A549 (cell line): Measurements from ENCODE around the gene RBM6. TPM values are rescaled to one million over a fixed set of nuclear protein-coding genes. Genes with fewer than 3 reads are reported as not detected.
A peak's percentile ranks its signal among the peaks of the same experiment; 100 is the strongest.

Experiments used
- ATAC-seq, 2 experiments: fragments of 200-7000 bp in 1 of 2; fragments of >200 bp in 1 of 2; cut with Nextera tagmentation in 1 of 2; cut with Tn5 transposase in 1 of 2; 3 replicates each; pipeline versions ENCODE4 v1.8.0 to v1.9.1; 2018 to 2020; ENCODE audit warnings: mild to moderate bottlenecking in 1 of 2, moderate library complexity in 1 of 2
- CTCF ChIA-PET: fragments of 300-600 bp; sonication (Branson Sonifier 250); formaldehyde crosslinking; extraction: SDS; loops from one replicate; lab custom pipeline; 2021; ENCODE audit warnings: antibody characterized with exemption, inconsistent platforms; lab: Yijun Ruan, JAX
- POLR2A ChIA-PET: fragments of 350-600 bp; formaldehyde crosslinking; extraction: SDS; loops from one replicate; lab custom pipeline; 2021; ENCODE audit warnings: antibody characterized with exemption, inconsistent platforms; lab: Yijun Ruan, JAX
- DNase-seq, 2 experiments: peaks; one replicate each; pipeline versions ENCODE4 v3.0.0 to v3.0.0-alpha.2; 2011 to 2016; ENCODE audit warnings: low read depth in 1 of 2, low spot score in 1 of 2
- FAIRE-seq: peaks from 2 replicates; lab custom pipeline; 2011; peaks lifted over from hg19 to GRCh38; lab: Jason Lieb, UNC
- H3K27ac ChIP-seq, 2 experiments: fragments of >200 bp; sonication (Bioruptor Twin); formaldehyde crosslinking; 3 replicates each; pipeline ENCODE4 v1.5.1; 2016 to 2017
- H3K4me1 ChIP-seq: fragments of >200 bp; sonication (Bioruptor Twin); formaldehyde crosslinking; 3 replicates; pipeline ENCODE4 v1.6.1; 2016
- H3K4me2 ChIP-seq: fragments of >200 bp; sonication (Bioruptor Twin); formaldehyde crosslinking; 3 replicates; pipeline ENCODE4 v1.6.1; 2016
- H3K4me3 ChIP-seq: fragments of >200 bp; sonication (Bioruptor Twin); formaldehyde crosslinking; 3 replicates; pipeline ENCODE4 v1.5.1; 2016
- H3K9me3 ChIP-seq: fragments of >200 bp; sonication (Bioruptor Twin); formaldehyde crosslinking; 3 replicates; pipeline ENCODE4 v1.6.1; 2016
- CTCF ChIP-seq: fragments of >200 bp; sonication (Bioruptor Twin); formaldehyde crosslinking; IDR thresholded peaks from 3 replicates; pipeline ENCODE4 v1.5.1; 2016
- E2F6 ChIP-seq: IDR thresholded peaks from 2 replicates; pipeline ENCODE4 v1.6.1; 2012; ENCODE audit warnings: low read depth, borderline replicate concordance
- ELK1 ChIP-seq: fragments of 150-350 bp; IDR thresholded peaks from 2 replicates; pipeline ENCODE4 v1.6.1; 2014; ENCODE audit warnings: low read depth, mild to moderate bottlenecking, low read length
- FOXS1 ChIP-seq: fragments of 250-450 bp; sonication (Bioruptor Pico); IDR thresholded peaks from 2 replicates; pipeline ENCODE4 v1.5.0; 2020; ENCODE audit warnings: mild to moderate bottlenecking, moderate library complexity
- HES2 ChIP-seq: fragments of >200 bp; sonication (Bioruptor Twin); formaldehyde crosslinking; IDR thresholded peaks from 2 replicates; pipeline ENCODE4 v1.6.1; 2016
- HOXA7 ChIP-seq: fragments of 250-450 bp; sonication (Bioruptor Pico); IDR thresholded peaks from 2 replicates; pipeline ENCODE4 v1.5.0; 2020; ENCODE audit warnings: mild to moderate bottlenecking, moderate library complexity
- HOXB13 ChIP-seq: fragments of 250-450 bp; sonication (Bioruptor Pico); IDR thresholded peaks from 2 replicates; pipeline ENCODE4 v1.5.0; 2020; ENCODE audit warnings: low read depth, mild to moderate bottlenecking, moderate library complexity
- JUN ChIP-seq, 2 experiments: fragments of >200 bp; sonication (Bioruptor Twin); formaldehyde crosslinking; IDR thresholded peaks; 2 replicates in 1 of 2; 3 replicates in 1 of 2; pipeline ENCODE4 v1.6.1; 2016 to 2017
- KDM1A ChIP-seq: fragments of 200-600 bp; sonication (generic); IDR thresholded peaks from 2 replicates; pipeline ENCODE4 v1.6.1; 2016; ENCODE audit warnings: low read depth, mild to moderate bottlenecking
- MAFK ChIP-seq: fragments of 450-650 bp; IDR thresholded peaks from 2 replicates; pipeline ENCODE4 v1.6.1; 2014; ENCODE audit not compliant: partially characterized antibody
- MAX ChIP-seq: IDR thresholded peaks from 2 replicates; pipeline ENCODE4 v1.6.1; 2012
- NPAS2 ChIP-seq: fragments of 250-450 bp; sonication (Bioruptor Pico); IDR thresholded peaks from 2 replicates; pipeline ENCODE4 v1.8.0; 2022; ENCODE audit warnings: mild to moderate bottlenecking, moderate library complexity, borderline replicate concordance
- POLR2A ChIP-seq: IDR thresholded peaks from 2 replicates; pipeline ENCODE4 v1.6.1; 2012; ENCODE audit warnings: mild to moderate bottlenecking, low read length
- RAD21 ChIP-seq, 2 experiments: fragments of >200 bp in 1 of 2; sonication (Bioruptor Twin) in 1 of 2; formaldehyde crosslinking in 1 of 2; IDR thresholded peaks in 1 of 2; conservative IDR thresholded peaks in 1 of 2; 2 replicates in 1 of 2; 3 replicates in 1 of 2; pipeline ENCODE4 v1.6.1; 2012 to 2018; ENCODE audit warnings: inconsistent platforms in 1 of 2
- SMC3 ChIP-seq: fragments of >200 bp; sonication (Bioruptor Twin); formaldehyde crosslinking; IDR thresholded peaks from 3 replicates; pipeline ENCODE4 v1.6.1; 2018; ENCODE audit warnings: inconsistent platforms
- SREBF2 ChIP-seq: fragments of 450-650 bp; IDR thresholded peaks from 2 replicates; pipeline ENCODE4 v1.6.1; 2014; ENCODE audit warnings: mild to moderate bottlenecking, moderate library complexity
- TFCP2L1 ChIP-seq: fragments of 250-450 bp; sonication (Bioruptor Pico); IDR thresholded peaks from 2 replicates; pipeline ENCODE4 v1.5.0; 2021; ENCODE audit warnings: mild to moderate bottlenecking
- ZFP36 ChIP-seq: fragments of 450-650 bp; IDR thresholded peaks from 2 replicates; pipeline ENCODE4 v1.6.1; 2014; ENCODE audit warnings: borderline replicate concordance; ENCODE audit not compliant: partially characterized antibody
- ZNF302 ChIP-seq: fragments of 250-450 bp; sonication (Bioruptor Pico); IDR thresholded peaks from 2 replicates; pipeline ENCODE4 v1.9.0; 2021; ENCODE audit warnings: inconsistent platforms, mild to moderate bottlenecking, moderate library complexity
- ZSCAN20 ChIP-seq: fragments of 250-450 bp; sonication (Bioruptor Pico); IDR thresholded peaks from 2 replicates; pipeline ENCODE4 v1.8.0; 2022; ENCODE audit warnings: mild to moderate bottlenecking, moderate library complexity
- WGBS: methylation state at CpG from one replicate; pipeline ENCODE4 v1.1.6; 2017; ENCODE audit errors: missing lambda C conversion rate; 5-methylcytosine and 5-hydroxymethylcytosine counted together
- polyA plus RNA-seq, 4 experiments: library from polyadenylated mRNA; depleted of rRNA in 3 of 4; stranded (reverse); fragments of >200 nt; fragmentation: RNase III in 1 of 4; extraction: RNeasy Plus Mini Kit Qiagen cat#74134 plus additional on column Dnase treatment in 1 of 4; gene quantifications; 2 replicates in 3 of 4; 3 replicates in 1 of 4; pipeline ENCODE4 v1.2.3, GENCODE V29; 2011 to 2017

The RBM6 gene
- polyA plus RNA-seq, 2 of the 4 experiments (the other 2 are of a cell fraction) = 40.4 to 44.2 TPM

GRCh38 chr3:50121072-50122032 lies 181.4 kb downstream of the RBM6 start:
- H3K27ac ChIP-seq = no peak overlapping the region
- DNase-seq = peak; percentile 77 to 91
- no peak for FAIRE-seq
- ATAC-seq = peak; percentile 78 to 91
- TF ChIP-seq SMC3 (peak; percentile 82), MAX (no peak), HES2 (no peak), KDM1A (no peak), RAD21 (conservative IDR thresholded peaks at IDR 0.05 in 1 of 2, IDR thresholded peaks at IDR 0.05 in 1 of 2) (peak; percentile 83 to 90), CTCF (peak; percentile 74)
- no peak overlapping the region for H3K4me2 ChIP-seq
- H3K4me3 ChIP-seq = no peak overlapping the region
- 38% methylated on average over 12 of the region's 13 CpGs for WGBS
- ChIA-PET POLR2A (no interaction called here), CTCF (interaction anchor here (0.6 to 8.0 kb wide), 26 partner anchors 9 to 149 kb away, joined by 3 to 240 read pairs (median 6); partner anchors contain the start of genes GNAT1 and SLC38A3)
- no peaks in the 10 kb centered on the region for H3K9me3 ChIP-seq
- peaks cover 18% of the 10 kb centered on the region for H3K4me1 ChIP-seq

- peak; percentile 7 to 15; a peak in 4 of 6 replicates for ATAC-seq
- H3K4me2 ChIP-seq = no peak overlapping the region
- H3K4me1 ChIP-seq = peaks cover 22% of the 10 kb centered on the region
- H3K4me3 ChIP-seq = no peak overlapping the region
- no peaks in the 10 kb centered on the region for H3K9me3 ChIP-seq
- WGBS = 67% methylated on average over 2 of the region's 2 CpGs
- ChIA-PET POLR2A (no interaction called here), CTCF (interaction anchor here (0.7 to 8.0 kb wide), 17 partner anchors 10 to 112 kb away, joined by 3 to 240 read pairs (median 7); partner anchors contain the start of genes GNAT1 and SLC38A3)
- H3K27ac ChIP-seq = no peak overlapping the region
- FAIRE-seq = no peak
- DNase-seq = no peak
- no peak for TF ChIP-seq E2F6
- TF ChIP-seq ELK1 = no peak
Measured at GRCh38 chr3:50122071-50122470, 182.1 kb downstream of the RBM6 start.

GRCh38 chr3:50122661-50123391 lies 182.9 kb downstream of the RBM6 start:
- CTCF ChIA-PET = interaction anchor here (0.6 to 8.0 kb wide), 15 partner anchors 10 to 111 kb away, joined by 3 to 240 read pairs (median 7); partner anchors contain the start of genes GNAT1 and SLC38A3
- TF ChIP-seq POLR2A = no peak
- TF ChIP-seq NPAS2 (CRISPR knock-in tag) = no peak
- no peak for TF ChIP-seq MAFK
- no peak for TF ChIP-seq HOXB13 (CRISPR knock-in tag)
- no peak for TF ChIP-seq ZNF302 (CRISPR knock-in tag)
- no peak for TF ChIP-seq ZSCAN20 (CRISPR knock-in tag)
- TF ChIP-seq HOXA7 (CRISPR knock-in tag) = no peak
- no peak for TF ChIP-seq RAD21 (conservative IDR thresholded peaks at IDR 0.05 in 1 of 2, IDR thresholded peaks at IDR 0.05 in 1 of 2)
- TF ChIP-seq JUN (IDR thresholded peaks at IDR 0.05) = no peak
- TF ChIP-seq SREBF2 = no peak
- no peak for TF ChIP-seq TFCP2L1
- TF ChIP-seq ZFP36 = no peak
- no peak for TF ChIP-seq FOXS1
- TF ChIP-seq, all 56 proteins: peak for 0
- no peak overlapping the region for H3K4me2 ChIP-seq
- ATAC-seq (peak in 1 of 2 experiments; percentile 2; a peak in 3 of 6 replicates), FAIRE-seq (no peak), DNase-seq (no peak)
- WGBS = 81% methylated on average over 14 of the region's 14 CpGs
- H3K4me1 ChIP-seq = peaks cover 22% of the 10 kb centered on the region
- POLR2A ChIA-PET = no interaction called here
- no peaks in the 10 kb centered on the region for H3K9me3 ChIP-seq
- no peak overlapping the region for H3K4me3 ChIP-seq
- H3K27ac ChIP-seq = no peak overlapping the region
